GM21381 (cell line): Measurements from ENCODE around the gene GJC2.

Experiments used
- ATAC-seq: cut with Tn5 transposase; IDR thresholded peaks from one replicate; pipeline ENCODE4 v1.9.1; 2021; ENCODE audit warnings: mild to moderate bottlenecking, moderate library complexity; ENCODE audit not compliant: unreplicated experiment

Gene GJC2

GRCh38 chr1:228112617-228113016 lies 37.1 kb upstream of the GJC2 start:
- ATAC-seq: no peak

DNA sequence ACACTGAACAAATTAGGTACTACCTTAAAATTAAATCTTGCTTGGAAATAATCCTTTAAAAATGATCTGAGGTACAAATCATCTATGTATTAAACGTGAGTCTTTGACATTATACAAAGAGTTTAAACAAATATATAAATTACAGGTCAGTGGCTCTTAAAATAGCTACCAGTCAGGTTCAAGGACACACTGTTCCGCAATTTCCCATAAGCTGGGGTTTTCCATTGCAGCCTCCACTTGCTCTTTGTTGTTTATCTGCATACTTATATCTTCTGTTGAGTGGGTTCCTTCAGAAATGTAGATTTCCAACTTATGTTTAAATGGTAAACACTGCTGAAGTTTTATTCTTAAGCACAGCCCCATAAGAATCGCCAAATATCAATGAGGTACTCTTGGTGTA lies 34.9 kb upstream of the GJC2 start:
- ATAC-seq: no peak

- no peak for ATAC-seq
Measured at GRCh38 chr1:228117335-228117734, 32.4 kb upstream of the GJC2 start.

GRCh38 chr1:228118040-228118439 lies 31.7 kb upstream of the GJC2 start:
- no peak for ATAC-seq

DNA sequence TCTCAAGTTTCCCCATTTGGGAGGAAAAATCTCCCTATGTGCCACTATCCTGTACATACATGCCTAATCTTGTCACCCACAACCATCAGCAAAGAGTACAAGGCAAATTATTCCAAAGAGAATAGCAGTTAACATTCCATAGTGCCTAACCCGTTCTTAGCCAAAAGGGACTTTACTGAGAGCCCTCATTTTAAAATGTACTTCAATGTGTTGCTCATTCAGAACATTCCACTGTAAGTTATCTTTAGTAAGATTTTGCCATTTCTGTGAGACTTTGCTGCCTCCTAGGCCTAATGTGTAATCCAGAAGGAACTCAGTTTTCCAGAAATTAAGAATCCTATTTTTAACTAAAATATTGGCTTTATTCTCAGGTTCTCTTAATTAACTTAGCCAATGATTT lies 29.4 kb upstream of the GJC2 start:
- ATAC-seq: no peak

GRCh38 chr1:228120857-228121489 lies 28.8 kb upstream of the GJC2 start:
- ATAC-seq: no peak

DNA sequence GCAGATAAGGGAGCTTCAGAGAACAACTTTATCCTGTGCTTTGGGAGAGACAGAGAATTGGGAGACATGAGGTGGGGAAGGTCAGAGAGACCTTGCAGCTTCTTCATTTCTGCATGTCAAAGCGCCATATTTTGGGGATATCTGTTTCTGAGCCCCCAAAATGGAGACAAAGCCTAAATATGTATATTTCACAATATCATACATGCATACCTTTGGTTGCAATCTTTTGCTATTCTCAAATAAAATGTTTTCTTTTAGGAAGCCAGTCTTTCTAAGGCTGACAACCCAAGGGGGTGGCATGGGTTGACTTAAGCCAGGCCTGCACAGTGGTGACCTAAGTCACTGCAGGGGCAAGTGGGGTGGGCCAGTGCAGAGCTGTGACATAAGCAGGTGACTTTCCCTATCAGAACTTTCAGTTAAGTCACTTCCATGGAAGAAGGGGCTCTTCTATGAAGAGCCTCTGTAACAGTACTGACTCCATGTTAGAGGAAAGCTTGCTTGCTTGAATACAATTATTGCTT lies 26.7 kb upstream of the GJC2 start:
- ATAC-seq: no peak

GRCh38 chr1:228123505-228123904 lies 26.2 kb upstream of the GJC2 start:
- no peak for ATAC-seq

- no peak for ATAC-seq
Measured at GRCh38 chr1:228125185-228125584, 24.5 kb upstream of the GJC2 start.

DNA sequence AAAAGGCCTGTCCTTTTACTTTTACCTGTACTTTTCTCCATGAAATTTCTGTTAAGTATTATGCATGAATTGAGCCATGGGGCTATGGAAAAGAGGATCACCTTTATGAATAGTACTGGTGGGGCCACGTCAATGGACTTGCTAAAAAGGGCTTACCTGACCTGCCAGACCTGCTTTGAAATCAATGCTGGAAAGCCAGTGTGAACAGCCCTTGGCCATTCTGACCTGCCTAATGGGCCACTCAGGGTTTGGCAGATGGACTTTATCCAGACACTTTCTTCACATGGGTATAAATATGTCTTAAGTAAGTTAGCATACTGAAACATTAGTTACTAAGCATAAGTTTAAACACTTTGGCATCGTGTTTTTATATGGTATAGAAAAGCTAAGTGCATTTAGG lies 18.0 kb upstream of the GJC2 start:
- no peak for ATAC-seq

GRCh38 chr1:228134591-228134990 lies 15.1 kb upstream of the GJC2 start:
- ATAC-seq: no peak

GRCh38 chr1:228136901-228137300 lies 12.8 kb upstream of the GJC2 start:
- ATAC-seq: no peak

DNA sequence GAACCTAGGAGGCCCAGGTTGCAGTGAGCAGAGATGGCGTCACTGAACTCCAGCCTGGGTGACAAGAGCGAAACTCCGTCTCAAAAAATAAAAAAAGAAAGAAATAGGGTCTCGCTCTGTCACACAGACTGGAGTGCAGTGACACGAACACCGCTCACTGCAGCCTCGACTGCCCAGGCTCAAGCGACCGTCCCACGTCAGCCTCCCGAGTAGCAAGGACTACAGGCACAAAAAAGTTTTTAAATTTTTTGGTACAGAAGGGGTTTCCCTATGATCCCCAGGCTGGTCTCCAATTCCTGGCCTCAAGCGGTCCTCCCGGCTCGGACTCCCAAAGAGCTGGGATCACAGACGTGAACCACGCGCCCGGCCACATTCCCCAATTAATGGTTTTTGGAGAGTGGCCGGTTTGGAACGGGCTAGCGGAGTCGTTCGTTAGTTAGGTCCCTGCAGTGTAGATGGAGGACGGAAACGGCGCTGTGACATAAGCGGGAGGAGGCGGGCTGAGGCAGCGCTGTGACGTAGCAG lies 10.3 kb upstream of the GJC2 start:
- ATAC-seq: no peak

DNA sequence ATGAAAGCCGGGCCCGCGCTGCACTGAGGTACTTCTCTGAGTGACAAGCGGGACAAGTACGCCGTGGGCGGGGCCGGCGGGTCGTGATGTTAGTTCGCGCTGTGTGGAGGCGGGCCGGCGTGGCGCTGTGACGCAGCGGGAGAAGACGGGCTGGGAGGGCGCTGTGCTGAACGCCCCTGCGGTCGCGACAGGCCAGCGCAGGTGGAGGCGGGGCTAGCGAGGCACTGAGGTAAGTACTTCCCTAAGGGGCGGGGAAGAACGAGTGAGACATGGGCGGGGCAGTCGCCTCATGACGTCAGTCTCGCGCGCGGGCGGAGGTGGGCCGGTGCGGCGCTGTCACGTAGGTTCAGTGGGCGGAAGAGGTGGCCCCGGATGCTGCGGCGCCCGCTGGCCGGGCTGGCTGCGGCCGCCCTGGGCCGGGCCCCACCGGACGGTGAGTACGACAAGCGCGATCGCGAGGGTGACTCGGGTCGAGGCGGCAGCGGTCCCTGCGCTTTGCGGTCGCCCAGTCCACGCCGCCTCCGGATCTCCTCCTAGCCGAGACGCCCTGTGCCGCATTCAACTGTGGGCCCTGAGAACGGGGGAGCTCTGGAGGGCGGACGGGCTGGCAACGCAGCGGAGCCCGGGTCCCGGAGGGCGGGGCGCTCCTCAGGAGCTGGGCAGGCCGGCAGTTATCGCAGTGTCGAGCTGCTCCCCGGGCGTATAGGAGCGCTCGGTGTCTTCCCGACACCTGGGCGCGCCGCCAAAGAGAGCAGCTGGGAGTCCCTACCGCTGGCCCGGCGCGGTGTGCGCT lies 9.6 kb upstream of the GJC2 start, which contains the start of gene GUK1:
Gene GUK1, plus strand, starts transcription at position 349 of the 793 bp plus-strand sequence. Its CDS starts 24 bp downstream, at position 373.
- ATAC-seq: peak; percentile 92

GRCh38 chr1:228140724-228141225 lies 9.0 kb upstream of the GJC2 start:
- ATAC-seq: no peak

DNA sequence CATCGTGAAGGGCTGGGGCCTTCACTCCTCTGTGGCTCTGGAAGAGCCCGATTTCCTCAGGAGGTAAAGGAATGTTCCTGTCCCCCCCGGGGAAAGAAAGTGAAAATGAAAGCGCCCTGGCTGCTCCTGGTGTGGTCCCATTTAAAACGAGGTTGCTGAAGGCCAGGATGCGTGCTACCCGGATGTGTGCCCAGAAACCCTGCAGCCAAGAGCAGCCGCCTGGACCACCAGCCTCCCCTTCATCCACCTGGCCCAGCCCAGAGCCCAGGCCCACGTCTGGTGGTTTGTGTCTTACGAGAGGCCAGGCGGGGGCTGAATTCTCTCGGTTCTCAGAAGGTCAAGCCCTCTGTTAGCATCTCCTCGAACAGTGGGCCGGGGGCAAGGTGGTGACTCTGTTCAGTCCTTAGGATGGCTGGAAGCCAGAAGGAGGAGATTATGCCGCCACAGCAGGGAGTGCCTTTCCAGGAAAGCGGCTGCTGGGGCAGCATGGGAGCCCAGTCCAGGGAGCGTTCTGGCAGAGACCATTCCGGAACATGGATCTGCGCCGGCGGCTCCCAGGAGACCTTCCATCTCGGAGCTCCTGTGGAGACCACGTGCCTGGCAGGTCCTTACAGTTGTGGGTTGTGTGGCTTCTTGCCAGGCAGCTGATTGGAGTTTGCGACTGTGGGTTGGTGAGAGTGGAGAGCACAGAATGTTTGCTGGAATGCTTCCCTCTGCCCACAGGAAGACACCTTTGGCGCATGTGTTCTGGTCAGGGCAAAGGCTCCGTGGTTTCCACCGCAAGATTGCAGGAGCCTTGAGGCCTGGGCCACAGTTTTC lies 8.3 kb upstream of the GJC2 start:
- no peak for ATAC-seq

GRCh38 chr1:228142155-228142691 lies 7.5 kb upstream of the GJC2 start:
- no peak for ATAC-seq

- ATAC-seq: no peak
Measured at GRCh38 chr1:228142701-228143136, 7.0 kb upstream of the GJC2 start.

DNA sequence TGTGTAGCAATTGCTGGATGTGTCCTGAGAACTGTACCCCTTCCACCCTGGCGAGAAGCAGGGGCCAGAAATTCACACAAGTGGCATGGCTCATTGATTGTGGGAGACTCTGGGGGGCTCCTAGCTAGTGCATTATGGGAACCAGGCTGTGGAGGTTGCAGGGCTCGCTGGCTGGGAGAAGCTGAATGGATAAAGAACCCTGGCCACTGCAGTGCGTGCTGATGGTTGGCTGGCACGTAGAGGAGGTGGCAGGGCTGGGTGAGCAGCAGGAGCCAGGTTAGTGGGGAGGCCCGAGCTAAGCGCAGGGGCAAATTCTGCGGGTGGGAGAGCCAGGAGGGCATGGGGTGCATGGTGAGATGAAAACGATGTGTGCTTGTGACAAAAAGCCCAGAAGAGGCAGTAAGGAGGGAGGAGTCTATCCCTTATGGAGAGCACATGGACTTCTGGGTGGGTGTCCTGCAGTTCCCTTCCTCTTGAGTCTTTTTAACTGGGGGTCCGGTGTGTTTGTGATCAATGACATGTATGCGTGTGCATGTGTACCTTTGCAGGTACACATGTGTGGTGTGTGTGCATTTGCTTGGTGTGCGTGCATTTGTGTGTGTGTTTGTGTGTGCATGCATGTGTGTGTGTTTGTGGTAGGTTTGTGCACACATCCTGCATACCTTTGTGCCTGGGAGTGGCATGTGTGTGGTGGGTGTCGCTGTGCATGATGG lies 6.1 kb upstream of the GJC2 start:
- ATAC-seq: no peak
